Endothelial cell (in vitro differentiated cells): ENCODE measurements around the gene PEX14. TPM values are rescaled to one million over a fixed set of nuclear protein-coding genes. Genes with fewer than 3 reads are reported as not detected.

Experiments
- DNase-seq: peaks from one replicate; pipeline ENCODE4 v3.0.0; 2021; ENCODE audit warnings: low spot score
- H3K27ac Mint-ChIP-seq: one replicate; pipeline ENCODE4 v1.8.0; 2021; ENCODE audit warnings: mixed read lengths, inconsistent platforms; ENCODE audit not compliant: unreplicated experiment
- H3K27me3 Mint-ChIP-seq: one replicate; pipeline ENCODE4 v1.8.0; 2021; ENCODE audit warnings: mild to moderate bottlenecking, moderate library complexity, mixed read lengths, inconsistent platforms; ENCODE audit not compliant: unreplicated experiment
- H3K36me3 Mint-ChIP-seq: one replicate; pipeline ENCODE4 v1.8.0; 2021; ENCODE audit warnings: mild to moderate bottlenecking, low read depth, mixed read lengths, inconsistent platforms; ENCODE audit not compliant: unreplicated experiment
- H3K4me1 Mint-ChIP-seq: one replicate; pipeline ENCODE4 v1.8.0; 2021; ENCODE audit warnings: mild to moderate bottlenecking, mixed read lengths, inconsistent platforms; ENCODE audit not compliant: unreplicated experiment
- H3K4me3 Mint-ChIP-seq: one replicate; pipeline ENCODE4 v1.8.0; 2021; ENCODE audit warnings: mild to moderate bottlenecking, mixed read lengths, inconsistent platforms; ENCODE audit not compliant: unreplicated experiment
- H3K9me3 Mint-ChIP-seq: one replicate; pipeline ENCODE4 v1.8.0; 2021; ENCODE audit warnings: mixed read lengths, inconsistent platforms; ENCODE audit not compliant: unreplicated experiment
- total RNA-seq: library from RNA; stranded (reverse); fragmentation: NEBNext Ultra II Directional; extraction: Animal tissue kit (Norgen Biotek cat#: 25700); gene quantifications from one replicate; pipeline ENCODE4 v1.2.1, GENCODE V29; 2021; ENCODE audit not compliant: unreplicated experiment
- TF ChIP-seq, protein P1 (sequence below): fragments of 200-600 bp; sonication (generic); IDR thresholded peaks from one replicate; pipeline ENCODE4 v1.5.0; 2021; ENCODE audit warnings: antibody characterized with exemption; ENCODE audit not compliant: unreplicated experiment

PEX14 gene
- total RNA-seq, 1 donor from 2014 or later: 20.9 TPM

DNA sequence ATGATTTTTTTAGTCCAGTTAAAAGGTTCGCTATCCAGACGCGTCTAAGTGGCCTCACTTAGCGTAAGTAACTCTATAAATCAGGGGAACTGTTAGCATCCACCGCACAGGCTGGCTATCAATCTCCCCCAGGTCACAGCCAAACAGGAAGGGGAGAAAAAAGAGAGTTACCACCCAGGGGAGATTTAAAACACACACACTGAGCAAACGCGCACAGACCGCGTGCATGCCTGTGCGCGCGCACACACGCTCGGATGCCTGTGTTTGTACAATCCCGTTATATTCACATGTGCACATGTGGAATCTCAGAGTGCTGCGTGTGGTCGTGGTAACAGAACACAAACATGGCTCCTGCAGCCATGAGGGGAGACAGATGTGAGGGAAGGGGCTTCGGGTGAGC, 196.3 kb downstream of the PEX14 start:
- peaks cover 37% of the 10 kb centered on the region for H3K4me1 Mint-ChIP-seq
- DNase-seq: no peak
- H3K9me3 Mint-ChIP-seq: no peaks in the 10 kb centered on the region
- TF ChIP-seq, protein P1, sequence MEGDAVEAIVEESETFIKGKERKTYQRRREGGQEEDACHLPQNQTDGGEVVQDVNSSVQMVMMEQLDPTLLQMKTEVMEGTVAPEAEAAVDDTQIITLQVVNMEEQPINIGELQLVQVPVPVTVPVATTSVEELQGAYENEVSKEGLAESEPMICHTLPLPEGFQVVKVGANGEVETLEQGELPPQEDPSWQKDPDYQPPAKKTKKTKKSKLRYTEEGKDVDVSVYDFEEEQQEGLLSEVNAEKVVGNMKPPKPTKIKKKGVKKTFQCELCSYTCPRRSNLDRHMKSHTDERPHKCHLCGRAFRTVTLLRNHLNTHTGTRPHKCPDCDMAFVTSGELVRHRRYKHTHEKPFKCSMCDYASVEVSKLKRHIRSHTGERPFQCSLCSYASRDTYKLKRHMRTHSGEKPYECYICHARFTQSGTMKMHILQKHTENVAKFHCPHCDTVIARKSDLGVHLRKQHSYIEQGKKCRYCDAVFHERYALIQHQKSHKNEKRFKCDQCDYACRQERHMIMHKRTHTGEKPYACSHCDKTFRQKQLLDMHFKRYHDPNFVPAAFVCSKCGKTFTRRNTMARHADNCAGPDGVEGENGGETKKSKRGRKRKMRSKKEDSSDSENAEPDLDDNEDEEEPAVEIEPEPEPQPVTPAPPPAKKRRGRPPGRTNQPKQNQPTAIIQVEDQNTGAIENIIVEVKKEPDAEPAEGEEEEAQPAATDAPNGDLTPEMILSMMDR: no peak
- H3K4me3 Mint-ChIP-seq: no peak overlapping the region
- H3K27me3 Mint-ChIP-seq: peaks cover 5% of the 10 kb centered on the region
- no peaks in the 10 kb centered on the region for H3K36me3 Mint-ChIP-seq
- H3K27ac Mint-ChIP-seq: no peak overlapping the region

DNA sequence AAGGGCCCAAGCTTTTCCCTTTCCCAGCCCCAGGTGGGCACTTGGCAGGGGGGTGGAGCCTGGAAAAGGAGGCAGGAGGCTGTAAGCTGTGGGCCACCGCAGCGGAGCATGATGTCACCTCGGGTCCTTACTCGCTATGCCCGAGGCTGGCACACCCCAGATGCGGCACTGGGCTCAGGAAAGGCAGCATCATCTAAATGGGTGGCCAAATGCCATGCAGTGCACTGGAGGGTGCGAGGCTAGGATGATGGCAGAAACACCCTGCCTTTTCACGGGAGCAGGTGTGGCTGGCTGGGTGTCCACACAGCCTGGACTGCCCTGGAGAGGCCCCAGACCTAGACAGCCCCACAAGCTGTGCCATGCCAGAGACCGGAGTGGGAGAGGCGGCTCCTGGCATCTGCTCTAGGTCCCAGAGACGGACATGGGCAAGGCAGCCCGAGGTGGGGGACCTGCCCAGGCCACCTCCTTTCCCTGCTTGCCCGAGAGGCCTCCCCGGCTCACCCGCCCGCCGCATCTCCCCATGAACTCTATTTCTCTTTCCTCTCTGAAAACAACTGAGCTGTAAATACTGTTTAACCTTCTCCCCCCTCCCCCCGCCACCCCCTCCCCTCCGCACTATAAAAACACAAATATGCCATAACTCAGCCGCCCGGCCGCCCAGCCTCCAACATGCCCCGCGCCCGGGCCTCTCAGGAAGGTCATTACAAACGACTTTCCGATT, 197.0 kb downstream of the PEX14 start:
- Mint-ChIP-seq H3K36me3 (no peaks in the 10 kb centered on the region), H3K9me3 (no peaks in the 10 kb centered on the region), H3K4me1 (peaks cover 31% of the 10 kb centered on the region), H3K27ac (no peak overlapping the region), H3K27me3 (peaks cover 5% of the 10 kb centered on the region), H3K4me3 (no peak overlapping the region)
- DNase-seq: no peak
- TF ChIP-seq, protein P1: no peak

DNA sequence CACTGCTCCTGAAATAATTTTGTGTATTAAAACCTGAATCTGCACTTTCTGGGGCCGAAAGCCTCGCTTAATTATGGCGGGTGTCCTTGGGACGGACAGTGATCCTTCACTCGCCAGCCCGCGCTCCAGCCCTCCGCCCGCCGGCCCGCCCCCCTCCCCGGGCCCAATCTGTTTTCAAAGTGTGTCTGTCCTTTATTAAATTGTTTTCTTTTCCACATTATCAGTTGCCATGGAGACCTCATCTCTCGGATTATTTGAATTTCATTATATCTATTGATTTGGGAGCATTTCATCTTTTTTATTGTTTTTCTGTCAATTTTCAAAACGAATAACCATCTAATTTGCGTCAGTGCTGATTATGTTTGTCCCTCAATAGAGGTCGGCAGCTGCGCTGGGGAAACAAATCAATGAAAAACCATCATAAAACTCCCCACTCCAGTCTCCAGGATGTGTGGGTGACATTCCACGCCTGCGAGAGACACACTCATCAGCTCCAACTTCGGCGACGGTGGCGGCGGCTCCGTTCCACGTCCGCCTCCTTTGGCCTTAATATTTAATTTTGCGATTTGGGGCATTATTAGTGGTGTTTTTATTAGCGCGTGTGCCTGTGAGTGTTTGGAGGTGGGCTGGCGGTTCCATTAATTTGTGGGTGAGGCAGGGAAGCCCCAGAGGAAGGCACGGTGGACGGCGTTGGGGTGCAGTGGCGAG, 197.7 kb downstream of the PEX14 start:
- TF ChIP-seq, protein P1: no peak
- Mint-ChIP-seq H3K4me1 (peaks cover 23% of the 10 kb centered on the region), H3K9me3 (no peaks in the 10 kb centered on the region), H3K27ac (no peak overlapping the region), H3K36me3 (no peaks in the 10 kb centered on the region), H3K27me3 (peaks cover 5% of the 10 kb centered on the region), H3K4me3 (no peak overlapping the region)
- DNase-seq: no peak

DNA sequence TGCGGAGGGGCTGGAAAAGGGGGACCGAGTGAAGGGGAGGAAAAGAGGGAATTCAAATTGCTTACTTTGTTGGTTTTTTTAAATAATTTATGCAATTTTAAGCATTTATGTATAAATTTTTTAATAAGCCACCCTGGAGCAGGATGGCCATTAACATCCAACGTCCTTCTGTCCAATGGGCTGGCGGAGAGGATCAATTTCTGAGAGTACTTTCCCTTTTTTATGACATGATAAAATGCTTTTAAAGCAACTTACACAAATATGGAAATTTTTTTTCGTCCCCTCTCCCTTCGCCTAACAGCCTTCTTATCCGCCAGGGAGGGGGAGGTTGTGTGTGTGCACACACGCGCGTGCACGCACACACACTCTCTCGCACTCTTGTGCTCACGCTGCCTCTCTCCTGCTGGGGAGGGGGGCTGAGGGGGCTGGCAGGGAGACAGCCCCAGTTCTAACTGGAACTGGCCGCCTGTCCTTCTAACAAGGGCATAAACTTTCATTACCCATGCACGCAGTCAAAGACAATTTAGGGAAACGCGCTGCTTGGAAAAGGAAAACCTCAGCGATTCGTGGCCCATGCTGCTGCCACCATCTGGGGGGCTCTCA, 198.5 kb downstream of the PEX14 start:
- Mint-ChIP-seq H3K9me3 (no peaks in the 10 kb centered on the region), H3K27ac (no peak overlapping the region), H3K4me1 (peaks cover 19% of the 10 kb centered on the region), H3K4me3 (no peak overlapping the region), H3K27me3 (peaks cover 3% of the 10 kb centered on the region), H3K36me3 (no peaks in the 10 kb centered on the region)
- TF ChIP-seq, protein P1: no peak
- DNase-seq: no peak

DNA sequence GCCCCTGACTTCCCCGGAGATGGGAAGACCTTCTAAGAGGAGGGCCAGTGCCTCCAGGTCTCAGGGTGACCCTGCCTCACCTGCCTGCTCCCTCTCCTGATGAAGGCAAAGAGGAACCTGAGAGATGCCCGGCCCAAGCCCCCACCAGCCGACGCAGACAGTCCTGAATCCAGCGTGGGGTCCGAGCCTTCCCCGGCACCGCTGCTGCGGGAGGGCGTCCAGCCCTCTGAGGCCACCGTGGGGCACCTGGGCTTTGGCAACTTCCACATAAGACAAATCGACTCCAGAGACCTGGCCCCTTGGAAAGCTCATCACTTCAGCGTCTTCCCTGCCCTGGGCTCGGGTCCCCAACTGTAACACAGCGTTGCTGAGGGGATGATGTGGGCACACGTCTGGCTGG, 199.5 kb downstream of the PEX14 start:
- TF ChIP-seq, protein P1: no peak
- no peak for DNase-seq
- Mint-ChIP-seq H3K36me3 (no peaks in the 10 kb centered on the region), H3K4me3 (no peak overlapping the region), H3K9me3 (no peaks in the 10 kb centered on the region), H3K4me1 (peaks cover 13% of the 10 kb centered on the region), H3K27me3 (peaks cover 3% of the 10 kb centered on the region), H3K27ac (no peak overlapping the region)
